ENCODE results near the gene MUC4.
"Not testable (repeated sequence)": the region's sequence is repeated elsewhere in the genome, so short reads cannot be mapped to it uniquely, and the experiment has no call there.

The MUC4 gene

DNA sequence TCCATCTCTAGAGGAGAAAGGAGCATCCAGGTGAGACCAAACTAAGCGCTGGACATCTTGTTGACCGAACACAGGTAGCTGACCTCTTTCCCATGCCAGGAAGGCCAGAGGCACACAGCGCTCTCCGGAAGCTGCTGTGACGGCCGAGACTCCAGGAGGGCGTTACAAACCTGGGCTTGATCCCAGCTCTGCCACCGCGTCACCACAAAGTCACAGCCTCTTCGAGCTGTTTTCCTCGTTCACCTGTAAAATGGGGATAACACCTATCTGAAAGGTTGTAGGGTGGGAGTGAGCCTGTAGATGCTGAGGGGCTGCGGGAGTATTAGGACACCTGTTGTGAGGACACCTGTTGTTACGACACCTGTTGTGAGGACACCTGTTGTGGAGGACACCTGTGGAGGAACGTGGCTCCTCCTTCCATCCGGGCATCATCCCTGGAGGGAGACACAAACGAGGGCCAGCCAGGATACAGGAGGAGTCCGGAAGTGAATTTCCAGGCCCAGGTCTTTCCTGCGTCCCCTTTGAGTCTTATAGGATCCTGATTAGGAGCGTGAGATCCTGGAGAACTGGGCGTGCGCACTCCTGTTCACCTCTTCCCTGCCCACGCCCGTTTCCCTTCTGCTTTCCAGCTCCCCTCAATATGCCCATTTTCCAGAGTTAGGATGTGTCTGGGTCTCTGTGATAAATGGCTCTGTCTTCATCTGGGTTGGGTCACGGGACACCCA is 2.3 kb upstream of the MUC4 start:
- DNase-seq (ENCODE audit: insufficient read length, low spot score) (no peak), FAIRE-seq (no peak)
- TF ChIP-seq POLR2A (IDR thresholded peaks at IDR 0.05; ENCODE audit: low read depth, low read length): no peak

- no peak for DNase-seq (ENCODE audit: insufficient read length, low spot score)
- no peak for TF ChIP-seq POLR2A (IDR thresholded peaks at IDR 0.05; ENCODE audit: low read depth, low read length)
- no peak for FAIRE-seq
Observed at GRCh38 chr3:195812366-195812765, 637 bp upstream of the MUC4 start.

GRCh38 chr3:195810455-195810845 is 1.3 kb downstream of the MUC4 start:
- FAIRE-seq (no peak), DNase-seq (ENCODE audit: insufficient read length, low spot score) (no peak)
- TF ChIP-seq POLR2A (IDR thresholded peaks at IDR 0.05; ENCODE audit: low read depth, low read length): no peak

GRCh38 chr3:195809796-195810454 is 1.8 kb downstream of the MUC4 start:
- no peak for FAIRE-seq
- peak; percentile 77 for DNase-seq (ENCODE audit: insufficient read length, low spot score)
- no peak for TF ChIP-seq POLR2A (IDR thresholded peaks at IDR 0.05; ENCODE audit: low read depth, low read length)

GRCh38 chr3:195809291-195809785 is 2.4 kb downstream of the MUC4 start:
- TF ChIP-seq POLR2A (IDR thresholded peaks at IDR 0.05; ENCODE audit: low read depth, low read length): no peak
- FAIRE-seq (no peak), DNase-seq (ENCODE audit: insufficient read length, low spot score) (no peak)

GRCh38 chr3:195808741-195809290 is 2.9 kb downstream of the MUC4 start:
- no peak for TF ChIP-seq POLR2A (IDR thresholded peaks at IDR 0.05; ENCODE audit: low read depth, low read length)
- DNase-seq (ENCODE audit: insufficient read length, low spot score): no peak
- no peak for FAIRE-seq

- no peak for TF ChIP-seq POLR2A (IDR thresholded peaks at IDR 0.05; ENCODE audit: low read depth, low read length)
- FAIRE-seq (no peak), DNase-seq (ENCODE audit: insufficient read length, low spot score) (no peak)
Observed at GRCh38 chr3:195807681-195808121, 4.0 kb downstream of the MUC4 start.

GRCh38 chr3:195806916-195807231 is 4.9 kb downstream of the MUC4 start:
- no peak for DNase-seq (ENCODE audit: insufficient read length, low spot score)
- no peak for FAIRE-seq
- no peak for TF ChIP-seq POLR2A (IDR thresholded peaks at IDR 0.05; ENCODE audit: low read depth, low read length)

GRCh38 chr3:195806211-195806915 is 5.4 kb downstream of the MUC4 start:
- DNase-seq (ENCODE audit: insufficient read length, low spot score): no peak

DNA sequence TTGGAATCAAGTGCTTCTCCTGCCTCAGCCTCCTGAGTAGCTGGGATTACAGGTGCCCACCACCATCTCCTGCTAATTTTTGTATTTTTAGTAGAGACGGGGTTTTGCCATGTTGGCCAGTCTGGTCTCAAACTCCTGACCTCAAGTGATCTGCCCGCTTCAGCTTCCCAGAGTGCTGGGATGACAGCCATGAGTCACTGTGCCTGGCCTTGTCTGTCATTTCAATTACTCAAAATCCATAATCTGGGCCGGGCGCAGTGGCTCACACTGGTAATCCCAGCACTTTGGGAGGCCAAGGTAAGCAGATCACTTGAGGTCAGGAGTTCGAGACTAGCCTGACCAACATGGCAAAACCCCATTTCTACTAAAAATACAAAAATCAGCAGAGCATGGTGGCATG is 6.1 kb downstream of the MUC4 start:
- DNase-seq (ENCODE audit: insufficient read length, low spot score); FAIRE-seq: not testable (repeated sequence)

More at GRCh38 chr3:195806211-195806915, 5.4 kb downstream of the MUC4 start:
- TF ChIP-seq POLR2A (IDR thresholded peaks at IDR 0.05; ENCODE audit: low read depth, low read length): no peak
- no peak for FAIRE-seq

- DNase-seq (ENCODE audit: insufficient read length, low spot score) (no peak), FAIRE-seq (no peak)
- no peak for TF ChIP-seq POLR2A (IDR thresholded peaks at IDR 0.05; ENCODE audit: low read depth, low read length)
Observed at GRCh38 chr3:195805181-195805580, 6.5 kb downstream of the MUC4 start.

DNA sequence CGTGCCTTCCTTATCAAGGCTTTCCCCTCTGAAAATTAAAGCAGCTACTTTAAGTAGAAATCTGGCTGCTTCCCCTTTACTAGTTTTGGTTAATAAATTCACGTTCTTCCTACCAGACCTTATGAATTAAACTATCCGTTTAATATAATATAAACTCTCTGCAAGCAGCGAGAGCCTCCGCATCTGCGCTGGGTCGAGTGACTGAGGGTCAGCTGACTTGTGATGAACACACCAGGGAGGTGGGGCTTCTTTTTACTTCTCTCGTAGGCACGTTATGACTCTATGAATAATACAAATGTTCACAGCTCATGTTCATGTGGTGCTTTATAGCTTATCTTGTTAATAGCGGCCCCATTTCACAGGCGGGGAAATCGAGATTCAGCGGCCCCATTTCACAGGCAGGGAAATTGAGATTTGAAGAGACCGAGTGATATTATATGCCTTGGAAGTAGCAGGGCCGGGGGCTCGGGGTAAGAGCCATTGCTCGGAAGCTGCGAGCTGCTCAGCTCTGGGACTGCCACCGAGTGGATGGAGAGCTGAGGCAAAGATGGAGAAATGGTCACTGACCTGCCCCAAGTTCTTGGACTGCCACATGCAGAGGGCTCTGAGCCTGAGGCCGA is 8.3 kb downstream of the MUC4 start:
- FAIRE-seq: no peak
- TF ChIP-seq POLR2A (IDR thresholded peaks at IDR 0.05; ENCODE audit: low read depth, low read length): no peak
- no peak for DNase-seq (ENCODE audit: insufficient read length, low spot score)

- no peak for TF ChIP-seq POLR2A (IDR thresholded peaks at IDR 0.05; ENCODE audit: low read depth, low read length)
- no peak for FAIRE-seq
- no peak for DNase-seq (ENCODE audit: insufficient read length, low spot score)
Observed at GRCh38 chr3:195802795-195803194, 8.9 kb downstream of the MUC4 start.

GRCh38 chr3:195802261-195802701 is 9.4 kb downstream of the MUC4 start:
- DNase-seq (ENCODE audit: insufficient read length, low spot score) (no peak), FAIRE-seq (no peak)
- no peak for TF ChIP-seq POLR2A (IDR thresholded peaks at IDR 0.05; ENCODE audit: low read depth, low read length)
